Ramos (cell line): Measurements from ENCODE around the gene SYCN.

Experiments used
- in situ Hi-C: fragments of 300-500 bp; cut with MboI; formaldehyde crosslinking; loops from one replicate; pipeline ENCODE4 v1.14.3; 2022; ENCODE audit warnings: low sequenced_read_pairs; ENCODE audit not compliant: unreplicated experiment

Gene SYCN

DNA sequence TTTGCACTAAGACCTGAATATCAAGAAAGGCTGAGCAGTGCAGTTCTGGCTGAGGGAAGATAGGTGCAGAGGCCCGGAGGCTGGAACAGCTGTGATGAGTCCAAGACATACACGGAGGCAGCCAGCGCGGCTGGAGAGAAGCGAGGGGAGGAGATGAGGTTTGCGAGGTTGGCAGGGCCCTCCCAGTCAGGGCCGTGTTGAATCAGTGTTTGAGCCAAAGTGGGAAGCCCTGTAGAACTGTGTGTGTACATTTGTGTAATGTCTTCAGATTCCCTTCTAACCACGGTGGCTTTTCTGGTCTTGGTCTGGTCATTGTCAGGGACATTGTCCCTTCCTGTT, 43.6 kb downstream of the SYCN start:
- in situ Hi-C loops = no loop called here

DNA sequence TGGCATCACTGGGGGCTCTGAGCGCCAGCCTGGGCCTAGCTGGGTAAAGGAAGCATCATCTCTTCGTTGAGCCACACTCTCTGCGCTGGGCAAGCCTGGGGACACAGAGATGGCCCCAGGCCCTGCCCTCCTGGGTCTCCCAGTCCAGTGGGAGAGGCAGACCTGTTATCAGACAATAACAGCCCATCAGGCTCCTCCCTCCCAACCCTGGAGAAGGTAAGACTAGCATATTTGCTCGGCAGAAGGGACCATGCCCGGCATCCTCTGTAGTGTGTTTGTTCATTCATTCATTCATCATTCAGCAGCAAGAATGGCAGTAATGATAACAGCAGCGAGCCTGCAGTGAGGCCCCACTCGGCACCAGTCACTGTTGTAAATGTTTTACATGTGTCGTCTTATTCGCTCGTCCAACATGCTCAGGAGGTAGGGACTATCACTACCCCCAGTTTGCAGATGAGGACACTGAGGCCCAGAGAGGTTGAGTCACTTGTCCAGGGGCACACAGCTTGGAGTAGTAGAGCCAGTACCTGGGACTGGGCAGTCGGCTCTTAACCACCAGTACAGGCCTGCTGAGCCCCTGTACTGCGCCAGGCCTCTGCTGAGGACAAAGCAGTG, 45.3 kb downstream of the SYCN start:
- in situ Hi-C loops = no loop called here

DNA sequence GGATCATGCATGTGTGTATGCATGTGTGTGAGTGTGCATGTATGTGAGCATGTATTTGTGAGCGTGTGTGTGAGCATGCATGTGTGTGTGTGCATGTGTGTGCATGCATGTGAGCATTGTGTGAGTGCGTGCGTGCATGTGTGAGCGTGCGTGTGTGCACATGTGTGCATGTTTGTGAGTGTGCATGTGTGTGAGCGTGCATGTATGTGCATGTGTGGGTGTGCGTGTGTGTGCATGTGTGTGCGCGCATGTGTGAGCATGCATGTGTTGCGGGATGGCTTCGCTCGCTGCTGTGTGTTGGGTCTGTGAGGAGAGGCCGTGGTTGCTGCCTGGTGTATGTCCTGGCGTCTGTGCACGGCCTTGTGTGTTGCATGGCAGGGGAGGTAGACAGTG, 46.1 kb downstream of the SYCN start:
- in situ Hi-C loops = no loop called here

DNA sequence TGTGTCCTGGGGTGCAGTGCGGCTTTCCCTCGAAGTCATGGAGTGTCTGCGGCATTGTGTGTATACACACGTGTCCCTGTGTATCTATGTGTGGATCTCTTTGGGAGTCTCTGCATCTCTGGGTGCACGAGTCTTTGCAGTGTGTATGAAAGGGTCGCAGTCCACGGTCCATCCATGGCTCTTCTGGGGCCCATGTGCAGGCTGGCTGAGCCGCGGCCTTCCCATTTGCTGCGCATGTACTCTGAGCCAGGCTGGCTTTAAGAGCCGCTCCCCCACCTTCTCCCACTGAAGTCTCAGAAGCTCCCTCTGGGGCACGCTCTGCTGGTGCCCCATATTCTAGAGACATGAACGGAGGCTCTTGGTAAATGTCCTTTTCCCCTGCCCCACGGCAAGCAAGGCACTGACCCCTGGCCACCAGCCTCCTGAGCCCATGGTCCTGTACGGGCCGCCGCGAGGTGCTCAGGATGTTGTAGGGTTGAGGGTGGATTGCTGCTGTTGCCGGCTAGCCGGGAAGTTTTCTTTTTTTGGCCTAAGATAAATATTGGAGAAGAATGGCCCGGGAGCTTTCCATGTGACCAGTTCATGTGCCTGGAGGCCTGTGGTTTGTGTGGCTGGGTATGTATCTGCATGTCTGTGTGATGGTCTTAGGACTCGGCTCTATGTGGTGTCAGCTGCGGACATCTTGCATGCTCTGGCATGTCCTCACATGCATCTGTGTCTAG, 46.6 kb downstream of the SYCN start:
- in situ Hi-C loops = no loop called here

DNA sequence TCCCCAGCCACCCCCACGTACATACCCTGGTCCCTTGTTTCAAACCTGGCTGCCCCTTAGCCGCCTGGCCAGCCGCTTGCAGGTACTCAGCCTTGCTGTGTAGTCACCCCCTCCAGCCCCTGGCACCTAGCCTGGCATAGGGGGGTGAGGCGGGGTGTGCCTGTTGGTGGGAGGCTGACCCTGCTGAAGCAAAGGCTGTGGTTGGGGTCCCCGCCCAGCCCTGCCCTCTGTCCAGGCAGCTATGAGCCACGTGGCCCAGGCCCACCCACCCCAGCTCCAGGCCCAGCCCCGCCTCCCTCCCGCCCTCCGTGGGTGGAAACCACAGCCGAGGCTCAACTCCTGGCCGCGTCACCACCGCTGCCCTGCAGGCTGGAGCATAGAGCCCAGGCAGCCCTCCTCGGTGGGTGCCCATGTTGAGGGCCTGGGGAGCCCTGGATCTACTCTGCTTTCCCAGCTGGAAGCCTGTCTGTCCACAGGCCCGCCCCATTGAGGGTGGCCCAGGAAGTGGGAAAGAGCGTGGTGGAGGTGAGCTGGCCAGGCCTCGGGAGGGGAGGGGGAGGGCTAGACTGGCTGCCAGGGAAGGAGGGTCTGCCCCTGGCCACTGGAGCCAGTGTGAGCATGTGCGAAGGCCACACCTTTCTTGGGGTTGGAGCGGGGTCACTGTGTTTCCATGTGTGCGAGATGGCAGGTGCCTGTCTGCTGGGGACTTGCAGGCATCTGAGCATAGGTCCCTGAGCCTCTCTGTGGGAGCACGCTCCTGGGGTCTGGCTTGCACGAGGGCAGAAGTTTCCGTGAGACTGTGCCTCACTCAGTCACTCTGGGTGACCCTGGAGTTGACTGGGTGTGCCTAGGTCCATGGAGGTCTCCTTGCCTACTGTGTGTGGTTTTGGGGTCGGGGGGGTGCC, 47.5 kb downstream of the SYCN start:
- in situ Hi-C loops = no loop called here

DNA sequence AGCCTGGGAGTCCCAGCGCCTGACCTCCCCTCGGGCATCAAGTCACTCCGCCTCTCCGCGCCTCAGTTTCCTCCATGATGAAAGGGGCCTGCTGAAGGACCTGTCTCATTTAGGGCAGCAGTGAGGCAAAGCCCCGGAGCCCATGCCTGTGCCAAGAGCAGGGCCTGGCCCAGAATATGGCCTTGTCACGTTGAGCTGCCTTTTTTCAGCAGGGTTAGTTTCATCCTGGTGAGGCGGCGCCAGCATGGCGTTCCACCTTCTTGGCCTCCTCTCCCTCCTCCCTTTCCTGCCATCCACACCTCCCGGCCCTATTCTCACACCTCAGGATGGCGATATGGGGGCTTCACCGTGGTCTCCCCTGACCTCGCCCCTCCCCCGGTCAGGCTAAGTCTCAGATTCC, 48.3 kb downstream of the SYCN start:
- in situ Hi-C loops = no loop called here

DNA sequence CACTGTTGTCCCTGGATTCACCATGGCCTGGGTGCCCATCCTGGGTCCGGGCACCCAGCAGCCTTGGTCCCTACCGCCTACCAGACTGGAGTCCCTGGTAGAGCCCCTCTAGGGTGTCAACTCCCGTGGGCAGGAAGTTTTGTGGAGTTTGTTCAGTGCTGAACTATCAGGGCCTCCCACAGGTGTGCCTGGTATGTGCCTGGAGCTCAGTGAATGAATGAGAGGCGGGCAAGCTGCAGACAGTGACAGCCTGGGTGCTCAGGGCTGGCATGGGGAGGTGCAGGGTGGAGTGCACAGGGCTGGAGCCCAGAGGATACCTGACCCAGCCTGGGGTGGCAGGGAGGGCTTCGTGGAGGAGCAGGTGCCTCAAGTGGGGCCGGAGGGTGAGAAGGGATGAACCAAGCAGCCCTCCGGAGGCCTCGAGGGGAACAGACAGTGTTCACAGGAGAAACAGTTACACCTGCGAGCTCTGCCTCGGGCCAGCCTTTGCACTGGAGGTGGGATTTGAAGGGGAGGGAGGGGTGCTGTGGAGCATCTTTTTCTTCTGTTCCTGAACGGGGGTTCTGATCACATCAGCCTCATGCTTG, 48.9 kb downstream of the SYCN start:
- in situ Hi-C loops = no loop called here

DNA sequence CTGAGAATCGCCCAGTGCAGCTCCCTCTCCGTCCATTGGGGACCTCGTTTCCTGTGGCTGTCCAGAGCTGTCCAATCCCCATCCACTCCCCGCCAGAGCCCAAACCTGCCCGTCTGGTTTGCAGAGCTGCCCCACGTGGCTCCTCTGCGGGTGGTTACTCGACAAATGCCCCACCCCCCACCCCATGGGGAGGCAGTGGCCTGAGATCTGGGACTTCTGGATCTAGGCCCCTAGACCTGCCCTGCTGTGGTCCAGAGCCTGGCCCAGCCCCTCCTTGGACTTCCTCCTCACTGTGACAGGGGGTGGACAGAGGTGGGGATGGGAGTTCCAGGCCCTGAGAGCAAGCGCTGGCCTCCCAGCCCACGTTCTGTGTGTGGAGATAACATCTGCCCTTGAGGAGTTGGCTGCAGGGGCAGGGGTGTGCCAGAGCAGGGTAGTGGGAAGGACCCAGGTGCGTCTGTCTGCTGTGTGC, 49.4 kb downstream of the SYCN start:
- in situ Hi-C loops = no loop called here

DNA sequence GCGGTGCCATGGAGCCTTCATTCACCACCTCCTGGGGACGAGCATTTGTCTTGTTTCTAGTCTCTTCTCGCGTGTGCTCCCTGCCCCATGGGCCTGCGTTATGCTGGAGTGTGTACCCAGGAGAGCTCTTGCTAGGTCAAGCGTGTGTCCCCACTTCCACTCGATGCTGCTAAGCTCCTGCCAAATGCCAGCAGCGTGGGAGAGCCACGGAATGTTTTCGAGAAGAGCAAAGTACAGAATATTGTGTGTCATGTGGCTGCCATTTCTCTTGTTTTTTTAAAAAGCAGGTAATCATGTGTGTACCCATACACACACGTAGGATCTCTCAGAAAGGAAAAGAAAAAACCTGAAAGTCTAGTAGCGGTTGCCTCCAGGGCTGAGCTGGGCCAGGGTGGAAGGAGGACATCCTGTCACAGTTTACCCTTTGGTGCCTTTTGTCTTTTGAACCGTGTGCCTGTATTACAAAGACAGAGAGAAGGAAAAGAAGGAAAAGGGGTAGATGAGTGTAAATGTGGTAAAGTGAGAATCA, 49.9 kb downstream of the SYCN start:
- in situ Hi-C loops = no loop called here
